Lung (tissue), 12 donors: ENCODE measurements around the gene NHLH1. TPM values are rescaled to one million over a fixed set of nuclear protein-coding genes. Genes with fewer than 3 reads are reported as not detected.
A peak's percentile ranks its signal among the peaks of the same experiment; 100 is the strongest.

Source experiments
- ATAC-seq: fragments of 200-7000 bp; cut with Tn5 transposase; one replicate; pipeline ENCODE4 v1.9.1; 2020; ENCODE audit warnings: moderate number of reproducible peaks; ENCODE audit not compliant: insufficient read depth, low FRiP score
- DNase-seq, 3 donors: peaks; one replicate each; pipeline ENCODE4 v3.0.0-alpha.2; 2013 to 2017
- H3K27ac ChIP-seq, 2 donors: one replicate each; pipeline ENCODE4 v1.5.1; 2013; ENCODE audit warnings: mild to moderate bottlenecking in 2 of 2, moderate library complexity in 2 of 2, control low read depth in 1 of 2, inconsistent platforms in 1 of 2, low read depth in 1 of 2, low read length in 1 of 2
- H3K27me3 ChIP-seq, 3 donors: one replicate each; pipeline ENCODE4 v1.5.1; 2013; ENCODE audit warnings: low read length in 2 of 3; ENCODE audit not compliant: control insufficient read depth in 3 of 3, insufficient read depth in 3 of 3
- H3K36me3 ChIP-seq, 4 donors: one replicate each; pipeline ENCODE4 v1.5.1; 2013; ENCODE audit warnings: low read length in 4 of 4, mild to moderate bottlenecking in 1 of 4, moderate library complexity in 1 of 4; ENCODE audit not compliant: control insufficient read depth in 4 of 4, insufficient read depth in 4 of 4
- H3K4me1 ChIP-seq, 5 donors: one replicate each; pipeline ENCODE4 v1.5.1; 2013; ENCODE audit warnings: low read length in 5 of 5, mild to moderate bottlenecking in 2 of 5, moderate library complexity in 1 of 5; ENCODE audit not compliant: control insufficient read depth in 5 of 5, insufficient read depth in 5 of 5
- H3K4me3 ChIP-seq: one replicate; pipeline ENCODE4 v1.5.1; 2013; ENCODE audit warnings: mild to moderate bottlenecking, control low read depth, moderate library complexity
- H3K9ac ChIP-seq, 2 donors: one replicate each; pipeline ENCODE4 v1.5.1; 2013; ENCODE audit warnings: low read length in 2 of 2, control low read depth in 1 of 2; ENCODE audit not compliant: insufficient read depth in 1 of 2
- H3K9me3 ChIP-seq, 4 donors: one replicate each; pipeline ENCODE4 v1.5.1; 2013; ENCODE audit warnings: low read length in 3 of 4, mild to moderate bottlenecking in 1 of 4, moderate library complexity in 1 of 4; ENCODE audit not compliant: control insufficient read depth in 4 of 4, insufficient read depth in 3 of 4
- CTCF ChIP-seq: IDR thresholded peaks from 2 replicates; pipeline ENCODE4 v1.5.1; 2012; ENCODE audit warnings: mild to moderate bottlenecking; ENCODE audit errors: control extremely low read depth, extremely low read depth
- WGBS, 2 donors: extraction: QIAGEN DNeasy Blood & Tissue Kit; methylation state at CpG; one replicate each; pipeline ENCODE4 v1.1.7; 2013; 5-methylcytosine and 5-hydroxymethylcytosine counted together
- polyA plus RNA-seq, 2 donors: library from polyadenylated mRNA; stranded (reverse); fragments of 200-250 nt; gene quantifications; one replicate each; pipeline ENCODE4 v1.2.1, GENCODE V29; 2013
- total RNA-seq, 2 donors: library from RNA; depleted of rRNA in 1 of 2; stranded (reverse); fragments of >200 nt in 1 of 2; gene quantifications; one replicate each; pipeline ENCODE4 v1.2.1, GENCODE V29; 2014 to 2021
- donor health status: control.
- donor health status: control.
- donor health status: Bipolar disorder and iron deficiency.
- donor health status: healthy.
- donor health status: DM: yes; HTN: yes; CAD: no.

The NHLH1 gene
- total and polyA plus RNA-seq, 4 donors = 0.09 to 0.21 (median 0.15) TPM

- peaks cover 0 to 23% (median 1%) of the 10 kb centered on the region in 5 donors for H3K4me1 ChIP-seq
- peak in 1 of 3 donors; percentile 38 for DNase-seq
- H3K27ac ChIP-seq = no peak overlapping the region
- H3K9me3 ChIP-seq = no peaks in the 10 kb centered on the region
- no peak for ATAC-seq
- H3K4me3 ChIP-seq = no peak overlapping the region
- WGBS, 2 donors = 43 to 65% methylated on average over 6 of the region's 6 CpGs
- H3K9ac ChIP-seq = no peak overlapping the region
- H3K36me3 ChIP-seq = no peaks in the 10 kb centered on the region
- no peaks in the 10 kb centered on the region for H3K27me3 ChIP-seq
- TF ChIP-seq CTCF = no peak
Measured at GRCh38 chr1:160411271-160412027, 44.6 kb downstream of the NHLH1 start.

DNA sequence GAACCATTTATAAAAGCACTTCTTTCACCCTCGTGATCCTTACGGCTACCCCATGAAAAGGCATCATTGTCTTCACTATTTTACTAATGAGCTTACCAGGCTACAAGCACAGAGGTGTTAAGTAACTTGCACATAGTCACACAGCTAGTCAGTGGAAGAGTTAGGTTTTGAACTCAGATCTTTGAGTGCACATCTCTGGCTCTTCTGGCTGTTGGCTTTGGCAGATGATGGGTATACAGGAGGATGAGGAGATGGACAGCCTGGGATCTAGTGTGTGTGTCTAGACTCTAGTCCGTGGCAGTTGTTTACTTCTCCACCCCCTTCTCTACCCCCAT is 45.1 kb downstream of the NHLH1 start:
- H3K27me3 ChIP-seq = no peaks in the 10 kb centered on the region
- ATAC-seq = no peak
- no peaks in the 10 kb centered on the region for H3K36me3 ChIP-seq
- H3K9ac ChIP-seq = no peak overlapping the region
- H3K4me1 ChIP-seq = peaks cover 0 to 23% (median 1%) of the 10 kb centered on the region in 5 donors
- no peak for DNase-seq
- no peaks in the 10 kb centered on the region for H3K9me3 ChIP-seq
- no peak for TF ChIP-seq CTCF
- H3K27ac ChIP-seq = no peak overlapping the region
- 84 to 93% methylated on average over 3 of the region's 3 CpGs for WGBS, 2 donors
- H3K4me3 ChIP-seq = no peak overlapping the region

DNA sequence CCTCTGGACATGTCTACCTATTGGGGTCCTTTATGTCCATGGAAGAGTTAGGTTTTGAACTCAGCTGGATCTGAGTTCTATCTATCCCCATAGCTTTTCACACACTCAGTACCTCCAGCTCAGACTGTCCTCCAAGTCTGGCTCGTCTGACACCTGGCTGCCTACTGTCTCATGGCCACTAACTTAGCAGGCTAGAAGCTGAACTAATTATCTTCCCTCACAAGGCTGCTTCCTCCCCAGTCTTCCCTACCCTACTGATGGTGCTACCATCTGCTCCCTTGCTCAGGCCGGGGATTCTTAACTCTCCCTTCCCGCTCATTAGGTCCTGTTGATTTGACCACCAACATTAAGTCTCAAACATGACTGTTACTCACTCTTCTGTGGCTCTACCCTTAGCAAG is 46.8 kb downstream of the NHLH1 start:
- H3K4me3 ChIP-seq = no peak overlapping the region
- no peak for ATAC-seq
- 89 to 94% methylated on average over 3 of the region's 3 CpGs for WGBS, 2 donors
- H3K9ac ChIP-seq = no peak overlapping the region
- peaks cover 0 to 23% (median 1%) of the 10 kb centered on the region in 5 donors for H3K4me1 ChIP-seq
- no peak overlapping the region for H3K27ac ChIP-seq
- no peak for DNase-seq
- H3K36me3 ChIP-seq = peaks cover 0 to 6% (median 0%) of the 10 kb centered on the region in 4 donors
- no peaks in the 10 kb centered on the region for H3K9me3 ChIP-seq
- no peaks in the 10 kb centered on the region for H3K27me3 ChIP-seq
- no peak for TF ChIP-seq CTCF
